K562 (cell line): ENCODE data around the gene SERTM1. TPM values are rescaled to one million over a fixed set of nuclear protein-coding genes. Genes with fewer than 3 reads are reported as not detected.

Source experiments
- ATAC-seq: fragments of 200-7000 bp; cut with Tn5 transposase; 3 replicates; pipeline ENCODE4 v1.9.1; 2020; ENCODE audit warnings: moderate library complexity
- BruUV-seq: library from RNA; stranded (reverse); fragments of 400-500 nt; replicated peaks from 2 replicates; lab custom pipeline; 2021; lab: Mats Ljungman, UMichigan
- CTCF ChIA-PET: fragments of 300-600 bp; formaldehyde crosslinking; extraction: SDS; loops from one replicate; lab custom pipeline; 2021; ENCODE audit warnings: low intra/inter-chr PET ratio; lab: Yijun Ruan, JAX
- POLR2A ChIA-PET: fragments of 300-600, 350-650 bp; sonication (Branson Sonifier 250); formaldehyde crosslinking; extraction: SDS; loops from one replicate; lab custom pipeline; 2021; ENCODE audit warnings: antibody characterized with exemption, inconsistent platforms; lab: Yijun Ruan, JAX
- DNase-seq, 4 experiments: peaks; one replicate each; pipeline versions ENCODE4 v3.0.0 to v3.0.0-alpha.2; 2011 to 2018; ENCODE audit warnings: low spot score in 3 of 4, mixed read lengths in 3 of 4; ENCODE audit errors: extremely low read depth in 1 of 4
- FAIRE-seq: peaks from 2 replicates; lab custom pipeline; 2011; peaks lifted over from hg19 to GRCh38; lab: Jason Lieb, UNC
- H2AFZ ChIP-seq: 2 replicates; pipeline ENCODE4 v1.6.0; 2011; ENCODE audit warnings: low read depth, low read length, control low read depth, inconsistent platforms
- H3K27ac ChIP-seq: fragments of 200-600 bp; 3 replicates; pipeline ENCODE4 v1.8.0; 2011; ENCODE audit warnings: low read depth, mild to moderate bottlenecking, control low read depth, inconsistent platforms, low read length, moderate library complexity, mixed read lengths; ENCODE audit errors: extremely low read depth
- H3K27me3 ChIP-seq, 2 experiments: fragments of 300-600 bp in 1 of 2; 2 replicates in 1 of 2; 3 replicates in 1 of 2; pipeline versions ENCODE4 v1.6.0 to v1.8.0; 2011; ENCODE audit warnings: inconsistent platforms in 2 of 2, low read length in 2 of 2, mild to moderate bottlenecking in 1 of 2, mixed read lengths in 1 of 2, moderate library complexity in 1 of 2; ENCODE audit not compliant: control insufficient read depth in 2 of 2, insufficient read depth in 2 of 2
- H3K36me3 ChIP-seq: fragments of 300-600 bp; 3 replicates; pipeline ENCODE4 v1.8.0; 2011; ENCODE audit warnings: mild to moderate bottlenecking, low read length, inconsistent platforms; ENCODE audit not compliant: control insufficient read depth, insufficient read depth
- H3K4me1 ChIP-seq, 2 experiments: fragments of 200-600 bp in 1 of 2; replicated peaks in 1 of 2; 2 replicates in 1 of 2; 3 replicates in 1 of 2; pipeline versions ENCODE4 v1.5.1 to v1.8.0; 2011; ENCODE audit warnings: inconsistent platforms in 2 of 2, low read length in 2 of 2, mild to moderate bottlenecking in 1 of 2, mixed read lengths in 1 of 2, moderate library complexity in 1 of 2; ENCODE audit not compliant: control insufficient read depth in 2 of 2, insufficient read depth in 2 of 2
- H3K4me2 ChIP-seq: 2 replicates; pipeline ENCODE4 v1.6.1; 2011; ENCODE audit warnings: low read length, control low read depth, inconsistent platforms, mixed read lengths; ENCODE audit not compliant: insufficient read depth
- H3K4me3 ChIP-seq: fragments of 200-600 bp; sonication (generic), shearing (Covaris generic); 2 replicates; pipeline ENCODE4 v1.5.1; 2016; ENCODE audit warnings: control low read depth, inconsistent platforms
- H3K79me2 ChIP-seq: fragments of 200-600 bp; 3 replicates; pipeline ENCODE4 v1.8.0; 2011; ENCODE audit warnings: low read length, inconsistent platforms; ENCODE audit not compliant: control insufficient read depth, insufficient read depth
- H3K9ac ChIP-seq, 2 experiments: 2 replicates each; pipeline versions ENCODE4 v1.6.0 to v1.6.1; 2011; ENCODE audit warnings: low read depth in 2 of 2, low read length in 2 of 2, control low read depth in 1 of 2, inconsistent platforms in 1 of 2, mild to moderate bottlenecking in 1 of 2, mixed read lengths in 1 of 2; ENCODE audit not compliant: insufficient read depth in 1 of 2
- H3K9me1 ChIP-seq: one replicate; pipeline ENCODE4 v1.6.0; 2011; ENCODE audit warnings: inconsistent platforms, mild to moderate bottlenecking, low read length, moderate library complexity; ENCODE audit not compliant: control insufficient read depth, insufficient read depth
- H3K9me3 ChIP-seq: replicated peaks from 2 replicates; pipeline ENCODE4 v1.5.1; 2011; ENCODE audit warnings: low read depth, low read length, inconsistent platforms; ENCODE audit not compliant: control insufficient read depth, insufficient read depth
- H4K20me1 ChIP-seq: replicated peaks from 2 replicates; pipeline ENCODE4 v1.6.1; 2011; ENCODE audit warnings: low read length, inconsistent platforms, mixed read lengths; ENCODE audit not compliant: control insufficient read depth, insufficient read depth
- CBFA2T2 ChIP-seq: fragments of 450-650 bp; conservative IDR thresholded peaks from 2 replicates; pipeline ENCODE4 v1.6.1; 2017; ENCODE audit warnings: mild to moderate bottlenecking
- CCAR2 ChIP-seq: fragments of 200-400 bp; formaldehyde crosslinking; IDR thresholded peaks from 2 replicates; pipeline ENCODE4 v1.6.1; 2017; ENCODE audit warnings: mild to moderate bottlenecking, low read depth, low read length
- E2F3 ChIP-seq: fragments of 250-450 bp; sonication (Bioruptor Pico); IDR thresholded peaks from 2 replicates; pipeline ENCODE4 v1.4.0; 2020; ENCODE audit warnings: mild to moderate bottlenecking
- FOXA1 ChIP-seq: fragments of 450-650 bp; IDR thresholded peaks from 2 replicates; pipeline ENCODE4 v1.6.1; 2016; ENCODE audit warnings: mild to moderate bottlenecking, borderline replicate concordance
- GABPB2 ChIP-seq: fragments of 250-450 bp; sonication (Bioruptor Pico); conservative IDR thresholded peaks from 2 replicates; pipeline ENCODE4 v1.5.1; 2021; ENCODE audit warnings: mild to moderate bottlenecking
- KLF10 ChIP-seq: fragments of 250-450 bp; sonication (Bioruptor Pico); IDR thresholded peaks from 2 replicates; pipeline ENCODE4 v1.6.1; 2021; ENCODE audit warnings: matching md5 sums
- NFXL1 ChIP-seq: fragments of 450-650 bp; formaldehyde crosslinking; IDR thresholded peaks from 2 replicates; pipeline ENCODE4 v1.4.0; 2021; ENCODE audit warnings: mild to moderate bottlenecking
- POLR3G ChIP-seq: IDR thresholded peaks from 2 replicates; pipeline ENCODE4 v1.6.1; 2011; ENCODE audit not compliant: insufficient read length, insufficient replicate concordance; ENCODE audit errors: extremely low read depth
- RBFOX2 ChIP-seq: fragments of 200-400 bp; formaldehyde crosslinking; IDR thresholded peaks from 2 replicates; pipeline ENCODE4 v1.6.1; 2017; ENCODE audit warnings: low read depth, mild to moderate bottlenecking, low read length, moderate library complexity
- ZFP91 ChIP-seq: sonication (generic); formaldehyde crosslinking; IDR thresholded peaks from 2 replicates; pipeline ENCODE4 v1.8.0; 2022; ENCODE audit warnings: mild to moderate bottlenecking, missing genetic modification reagents
- ZKSCAN8 ChIP-seq: fragments of 200-800 bp; sonication (Bioruptor generic); IDR thresholded peaks from 2 replicates; pipeline ENCODE4 v1.6.1; 2016; ENCODE audit warnings: missing genetic modification characterization, missing compliant biosample characterization
- ZNF311 ChIP-seq: fragments of 250-450 bp; sonication (Bioruptor Pico); IDR thresholded peaks from 2 replicates; pipeline ENCODE4 v1.4.0; 2020; ENCODE audit warnings: mild to moderate bottlenecking, moderate library complexity
- ZNF511 ChIP-seq: sonication (generic); formaldehyde crosslinking; IDR thresholded peaks from 2 replicates; pipeline ENCODE4 v1.8.0; 2022; ENCODE audit warnings: mild to moderate bottlenecking, missing genetic modification reagents
- ZNF584 ChIP-seq: fragments of 200-800 bp; sonication (Bioruptor generic); IDR thresholded peaks from 2 replicates; pipeline ENCODE4 v1.6.1; 2016; ENCODE audit warnings: low read depth, mild to moderate bottlenecking, missing genetic modification characterization, missing compliant biosample characterization
- WGBS: fragments of 100-300 bp; shearing (Covaris generic); methylation state at CpG from one replicate; pipeline ENCODE4 v1.1.6; 2016; ENCODE audit warnings: low coverage, mixed read lengths; ENCODE audit not compliant: insufficient coverage; ENCODE audit errors: missing lambda C conversion rate; 5-methylcytosine and 5-hydroxymethylcytosine counted together
- in situ Hi-C: fragments of 300-500 bp; cut with MboI; formaldehyde crosslinking; loops from 4 replicates; pipeline ENCODE4 v1.15.0; 2018; ENCODE audit warnings: inconsistent platforms, mixed read lengths
- intact Hi-C: fragments of 100-400 bp; cut with micrococcal nuclease; formaldehyde crosslinking; loops from 2 replicates; pipeline ENCODE4 v1.14.2; 2022
- polyA plus RNA-seq, 8 experiments: library from polyadenylated mRNA; depleted of rRNA in 4 of 8; stranded (reverse) in 5 of 8; unstranded in 3 of 8; fragments of >200 nt; fragmentation: Nextera tagmentation in 2 of 8; fragmentation: Illumina TruSeq in 1 of 8; extraction: Ambion mirVana in 2 of 8; extraction: Trizol in 1 of 8; gene quantifications; 2 replicates each; pipeline versions ENCODE4 v1.2.1 to v1.2.3, GENCODE V29; 2011 to 2014; ENCODE audit warnings: inconsistent platforms in 1 of 8, missing spikeins in 1 of 8
- total RNA-seq, 7 experiments: library from RNA; depleted of rRNA in 6 of 7; stranded (reverse); fragments of >200 nt in 6 of 7; fragmentation: Illumina TruSeq in 2 of 7; extraction: Trizol in 2 of 7; gene quantifications; 2 replicates each; pipeline versions ENCODE4 v1.2.1 to v1.2.3, GENCODE V29; 2011 to 2021; ENCODE audit warnings: low replicate concordance in 1 of 7

The SERTM1 gene
- total and polyA plus RNA-seq, 9 of the 15 experiments (the other 6 are each of a cell fraction or from before 2014, with no cell fraction given), result not detected

DNA sequence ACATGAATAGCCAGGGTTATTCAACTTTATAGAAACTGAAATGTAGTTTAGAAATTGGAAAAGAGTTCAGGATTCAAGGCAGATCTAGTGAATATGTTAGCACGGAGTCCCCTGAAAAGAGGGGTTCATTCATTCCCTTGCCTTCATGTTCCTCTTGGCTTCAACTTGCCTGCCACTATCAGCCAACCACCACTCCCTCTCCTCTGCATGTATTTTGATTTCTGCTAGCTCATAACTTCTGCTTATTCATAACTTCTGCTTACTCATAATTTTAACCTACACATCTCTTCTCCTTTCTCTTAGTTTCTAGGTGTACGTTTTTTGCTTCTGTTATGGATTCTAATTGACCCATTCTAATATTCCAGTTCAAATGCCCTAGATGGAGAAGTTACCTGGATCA is 5.5 kb upstream of the SERTM1 start:
- Histone ChIP-seq H3K4me3 (no peak overlapping the region), H3K4me2 (no peak overlapping the region), H3K9me1 (no peaks in the 10 kb centered on the region), H3K79me2 (no peaks in the 10 kb centered on the region), H2AFZ (no peak overlapping the region), H3K9me3 (no peaks in the 10 kb centered on the region), H3K36me3 (no peaks in the 10 kb centered on the region), H3K9ac (no peak overlapping the region), H3K4me1 (no peaks in the 10 kb centered on the region), H3K27ac (no peak overlapping the region), H4K20me1 (no peaks in the 10 kb centered on the region), H3K27me3 (peaks cover 0 to 7% of the 10 kb centered on the region in 2 experiments; a peak in 2 of 5 replicates)
- in situ Hi-C loops (no loop called here), intact Hi-C loops (no loop called here)
- 0% methylated on average over 2 of the region's 2 CpGs for WGBS
- no TSS peak for BruUV-seq
- TF ChIP-seq E2F3 (no peak), ZNF584 (CRISPR knock-in tag) (no peak), ZNF511 (CRISPR knock-in tag) (no peak), ZFP91 (CRISPR knock-in tag) (no peak), POLR3G (no peak), ZNF311 (CRISPR knock-in tag) (no peak), NFXL1 (no peak), CBFA2T2 (no peak), CCAR2 (no peak), FOXA1 (no peak), GABPB2 (CRISPR knock-in tag) (no peak), RBFOX2 (no peak), KLF10 (CRISPR knock-in tag) (no peak), ZKSCAN8 (CRISPR knock-in tag) (no peak)
- ATAC-seq, result no peak
- DNase-seq, result no peak
- ChIA-PET POLR2A (no interaction called here), CTCF (no interaction called here)
- no peak for FAIRE-seq
